HL-60 (cell line): Measurements from ENCODE around the gene HSD11B2.

Source experiments
- REST ChIP-seq: IDR thresholded peaks from 2 replicates; pipeline ENCODE4 v1.6.1; 2012; ENCODE audit warnings: low read depth; ENCODE audit not compliant: insufficient replicate concordance
- TF ChIP-seq, protein P1 (sequence below): IDR thresholded peaks from one replicate; pipeline ENCODE4 v1.5.1; 2011; ENCODE audit warnings: low read length, control low read depth, inconsistent platforms; ENCODE audit not compliant: insufficient read depth

DNA sequence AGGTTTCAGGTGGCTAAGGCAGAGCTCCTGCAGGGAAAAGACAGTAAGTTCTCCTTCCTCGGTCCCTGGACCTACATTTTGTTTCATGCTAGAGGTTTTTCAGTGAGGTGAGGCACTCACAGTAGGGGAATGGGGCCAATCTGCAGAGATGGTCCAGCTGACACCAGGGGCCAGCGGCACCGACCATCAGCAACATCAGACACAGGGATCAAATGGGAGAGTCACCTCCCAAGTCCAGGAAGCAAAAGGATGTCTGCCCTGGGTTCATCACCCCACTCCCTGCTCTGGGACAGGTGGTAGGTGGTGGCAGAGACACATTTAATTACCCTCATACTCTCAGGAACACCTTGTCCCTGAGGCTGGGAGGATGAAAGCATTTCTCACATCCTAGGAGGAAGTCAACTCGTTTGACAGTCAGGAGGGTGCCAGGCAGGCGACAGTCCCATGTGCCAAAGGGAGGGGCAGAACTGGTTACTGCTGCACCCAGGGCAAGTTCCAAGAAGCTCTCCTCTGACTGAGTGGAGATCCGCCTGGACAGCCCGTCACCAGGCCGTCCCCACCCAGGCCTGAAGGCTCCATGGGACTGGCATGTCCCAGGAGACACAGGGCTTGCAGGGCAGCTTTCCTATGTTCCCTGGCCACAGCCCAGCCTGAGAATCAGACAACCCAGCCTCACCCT, 30.8 kb downstream of the HSD11B2 start:
- no peak for TF ChIP-seq REST
- TF ChIP-seq, protein P1, sequence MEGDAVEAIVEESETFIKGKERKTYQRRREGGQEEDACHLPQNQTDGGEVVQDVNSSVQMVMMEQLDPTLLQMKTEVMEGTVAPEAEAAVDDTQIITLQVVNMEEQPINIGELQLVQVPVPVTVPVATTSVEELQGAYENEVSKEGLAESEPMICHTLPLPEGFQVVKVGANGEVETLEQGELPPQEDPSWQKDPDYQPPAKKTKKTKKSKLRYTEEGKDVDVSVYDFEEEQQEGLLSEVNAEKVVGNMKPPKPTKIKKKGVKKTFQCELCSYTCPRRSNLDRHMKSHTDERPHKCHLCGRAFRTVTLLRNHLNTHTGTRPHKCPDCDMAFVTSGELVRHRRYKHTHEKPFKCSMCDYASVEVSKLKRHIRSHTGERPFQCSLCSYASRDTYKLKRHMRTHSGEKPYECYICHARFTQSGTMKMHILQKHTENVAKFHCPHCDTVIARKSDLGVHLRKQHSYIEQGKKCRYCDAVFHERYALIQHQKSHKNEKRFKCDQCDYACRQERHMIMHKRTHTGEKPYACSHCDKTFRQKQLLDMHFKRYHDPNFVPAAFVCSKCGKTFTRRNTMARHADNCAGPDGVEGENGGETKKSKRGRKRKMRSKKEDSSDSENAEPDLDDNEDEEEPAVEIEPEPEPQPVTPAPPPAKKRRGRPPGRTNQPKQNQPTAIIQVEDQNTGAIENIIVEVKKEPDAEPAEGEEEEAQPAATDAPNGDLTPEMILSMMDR: no peak
